H1 (cell line): ENCODE results near the gene RRAS. TPM values are rescaled to one million over a fixed set of nuclear protein-coding genes. Genes with fewer than 3 reads are reported as not detected.

Source experiments
- ATF2 ChIP-seq: IDR thresholded peaks from 2 replicates; pipeline ENCODE4 v1.6.1; 2012; ENCODE audit warnings: low read length, inconsistent platforms
- CBX8 ChIP-seq: fragments of 300-800, 300-1000 bp; sonication (generic); IDR thresholded peaks from 2 replicates; pipeline ENCODE4 v1.7.1; 2016; ENCODE audit warnings: low read depth, low read length, borderline replicate concordance
- CEBPB ChIP-seq: IDR thresholded peaks from 2 replicates; pipeline ENCODE4 v1.6.1; 2012; ENCODE audit warnings: low read depth, low read length
- CREB1 ChIP-seq: IDR thresholded peaks from 2 replicates; pipeline ENCODE4 v1.6.1; 2012; ENCODE audit warnings: inconsistent platforms
- GABPA ChIP-seq: IDR thresholded peaks from 2 replicates; pipeline ENCODE4 v1.6.1; 2011; ENCODE audit warnings: mild to moderate bottlenecking, low read length, moderate library complexity, borderline replicate concordance; ENCODE audit not compliant: insufficient read depth
- GTF2F1 ChIP-seq: IDR thresholded peaks from 2 replicates; pipeline ENCODE4 v1.6.1; 2012; ENCODE audit warnings: low read depth, low read length, improper control_type of control experiment, borderline replicate concordance
- JUN ChIP-seq: IDR thresholded peaks from 2 replicates; pipeline ENCODE4 v1.6.1; 2011; ENCODE audit warnings: low read depth, mild to moderate bottlenecking, improper control_type of control experiment, low read length
- JUND ChIP-seq: IDR thresholded peaks from 2 replicates; pipeline ENCODE4 v1.6.1; 2011; ENCODE audit warnings: mild to moderate bottlenecking, improper control_type of control experiment, low read length
- KDM1A ChIP-seq: fragments of 200-600, 300-600 bp; sonication (generic); IDR thresholded peaks from 2 replicates; pipeline ENCODE4 v1.7.1; 2016; ENCODE audit warnings: mild to moderate bottlenecking, low read length, borderline replicate concordance
- MAX ChIP-seq: IDR thresholded peaks from 2 replicates; pipeline ENCODE4 v1.6.1; 2012; ENCODE audit warnings: inconsistent platforms
- POLR2AphosphoS5 ChIP-seq: IDR thresholded peaks from 2 replicates; pipeline ENCODE4 v1.6.1; 2011; ENCODE audit warnings: low read depth, low read length
- RAD21 ChIP-seq, 2 experiments: IDR thresholded peaks in 1 of 2; conservative IDR thresholded peaks in 1 of 2; 2 replicates each; pipeline ENCODE4 v1.6.1; 2011; ENCODE audit warnings: low read depth in 2 of 2, low read length in 2 of 2, improper control_type of control experiment in 1 of 2, inconsistent platforms in 1 of 2, mild to moderate bottlenecking in 1 of 2, moderate library complexity in 1 of 2
- RNF2 ChIP-seq: fragments of 200-900, 300-1000 bp; sonication (generic); IDR thresholded peaks from 2 replicates; pipeline ENCODE4 v1.7.1; 2016; ENCODE audit warnings: borderline replicate concordance, low read depth, mild to moderate bottlenecking, antibody characterized with exemption, low read length; ENCODE audit not compliant: poor library complexity, severe bottlenecking; ENCODE audit errors: missing control alignments
- RXRA ChIP-seq: IDR thresholded peaks from 2 replicates; pipeline ENCODE4 v1.6.1; 2011; ENCODE audit warnings: low read depth, mild to moderate bottlenecking, low read length, moderate library complexity; ENCODE audit not compliant: insufficient read depth
- SP1 ChIP-seq: IDR thresholded peaks from 2 replicates; pipeline ENCODE4 v1.6.1; 2011; ENCODE audit warnings: low read depth, low read length
- SP2 ChIP-seq: IDR thresholded peaks from 2 replicates; pipeline ENCODE4 v1.6.1; 2012; ENCODE audit warnings: mild to moderate bottlenecking, low read length, inconsistent platforms
- SP4 ChIP-seq: IDR thresholded peaks from 2 replicates; pipeline ENCODE4 v1.6.1; 2012; ENCODE audit warnings: low read length, inconsistent platforms
- SUZ12 ChIP-seq: fragments of 200-600 bp; sonication (generic); IDR thresholded peaks from 2 replicates; pipeline ENCODE4 v1.6.1; 2012; ENCODE audit warnings: mild to moderate bottlenecking, inconsistent platforms, low read length, moderate library complexity, mixed read lengths
- TAF1 ChIP-seq: IDR thresholded peaks from 2 replicates; pipeline ENCODE4 v1.6.1; 2011; ENCODE audit warnings: mild to moderate bottlenecking, low read depth, low read length
- TBP ChIP-seq: IDR thresholded peaks from 2 replicates; pipeline ENCODE4 v1.6.1; 2011; ENCODE audit warnings: low read depth, low read length, improper control_type of control experiment
- TCF12 ChIP-seq: IDR thresholded peaks from 2 replicates; pipeline ENCODE4 v1.6.1; 2011; ENCODE audit warnings: low read depth, mild to moderate bottlenecking, low read length
- polyA plus RNA-seq, 7 experiments: library from polyadenylated mRNA; depleted of rRNA in 3 of 7; stranded (reverse) in 5 of 7; unstranded in 2 of 7; fragments of >200 nt in 5 of 7; fragments of 200-250 nt in 2 of 7; gene quantifications; 1 replicate in 5 of 7; 2 replicates in 1 of 7; 4 replicates in 1 of 7; pipeline versions ENCODE4 v1.2.1 to v1.2.3, GENCODE V29; 2011 to 2013; ENCODE audit warnings: missing spikeins in 2 of 7, mixed read lengths in 2 of 7
- total RNA-seq: library from RNA; stranded (reverse); fragmentation: NEBNext Ultra II Directional; extraction: Animal tissue kit (Norgen Biotek cat#: 25700); gene quantifications from 2 replicates; pipeline ENCODE4 v1.2.1, GENCODE V29; 2021

RRAS gene
- total and polyA plus RNA-seq, 2 of the 8 experiments (the other 6 are each of a cell fraction or from before 2014, with no cell fraction given): 17.7 to 49.1 TPM

GRCh38 chr19:49689133-49690078 lies 49.5 kb upstream of the RRAS start, which contains the start of gene ADM5 (continued):
- TF ChIP-seq RAD21 (IDR thresholded peaks at IDR 0.05 in 1 of 2, conservative IDR thresholded peaks at IDR 0.05 in 1 of 2; ENCODE audit: low read depth in 2 of 2, low read length in 2 of 2): peak; percentile 42 to 48
- TF ChIP-seq GABPA: no peak
- 0 out of 2 replicates have a peak, but pooled peaks have one; percentile 6 for TF ChIP-seq SP4
- no peak for TF ChIP-seq TAF1
- TF ChIP-seq GTF2F1: no peak
- TF ChIP-seq CREB1: no peak; the same call in 1 of the 2 replicates
- TF ChIP-seq CBX8: no peak
- TF ChIP-seq TBP: peak; percentile 16; the same call in 1 of the 2 replicates
- no peak for TF ChIP-seq RNF2
- peak; percentile 82; the same call in 1 of the 2 replicates for TF ChIP-seq KDM1A
- TF ChIP-seq TCF12: 0 out of 2 replicates have a peak, but pooled peaks have one; percentile 44
- no peak for TF ChIP-seq SP2
- no peak for TF ChIP-seq JUND
- no peak for TF ChIP-seq JUN
- no peak for TF ChIP-seq MAX
- no peak for TF ChIP-seq SP1
- no peak for TF ChIP-seq SUZ12
- no peak for TF ChIP-seq RXRA
- TF ChIP-seq POLR2AphosphoS5: peak; percentile 88
- TF ChIP-seq CEBPB: no peak
- no peak for TF ChIP-seq ATF2
